ENCODE results near the gene PGBD2.
"Not testable (repeated sequence)": the region's sequence is repeated elsewhere in the genome, so short reads cannot be mapped to it uniquely, and the experiment has no call there.

Gene PGBD2

GRCh38 chr1:248927283-248927682 is 21.2 kb downstream of the PGBD2 start:
- DNase-seq (ENCODE audit: low spot score): not testable (repeated sequence)

DNA sequence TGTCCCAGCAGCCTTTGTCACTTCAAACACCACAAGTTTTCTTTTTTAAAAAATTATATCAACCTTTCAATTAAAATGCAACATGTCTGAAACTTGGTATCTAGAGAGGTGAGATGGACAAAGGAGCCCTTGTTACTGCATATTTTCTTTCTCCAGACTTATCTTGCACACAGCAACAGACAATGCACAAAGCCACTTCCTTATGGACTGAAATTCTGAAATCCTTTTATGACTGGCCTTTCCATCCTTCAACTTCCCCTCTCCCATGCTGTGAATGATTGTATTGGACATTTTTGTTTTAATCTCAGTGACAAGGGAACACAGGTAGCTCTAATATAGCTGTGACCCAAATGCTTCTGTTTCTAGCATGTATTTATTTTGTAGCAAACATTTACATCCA is 22.1 kb downstream of the PGBD2 start:
- DNase-seq (ENCODE audit: low spot score): not testable (repeated sequence)

DNA sequence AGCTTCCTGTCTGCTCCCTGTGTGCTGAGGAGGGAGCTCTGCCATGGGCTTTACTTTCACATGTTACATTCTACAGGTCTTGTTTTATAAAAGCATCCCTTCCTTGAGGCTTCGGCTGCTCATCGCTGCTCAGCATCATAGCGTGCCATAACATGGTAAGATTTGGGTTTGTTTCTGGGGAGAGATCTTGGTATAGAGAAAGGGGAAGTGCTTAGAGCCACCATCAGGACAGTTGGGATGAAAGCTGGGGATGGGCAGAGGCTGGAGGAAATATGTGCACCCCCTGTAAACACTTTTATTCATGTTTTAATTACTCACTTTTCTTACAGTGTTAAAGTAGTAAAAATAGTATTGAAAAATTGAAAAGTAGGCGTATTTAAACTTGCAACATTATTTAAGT is 24.0 kb downstream of the PGBD2 start:
- not testable (repeated sequence) for DNase-seq (ENCODE audit: low spot score)

DNA sequence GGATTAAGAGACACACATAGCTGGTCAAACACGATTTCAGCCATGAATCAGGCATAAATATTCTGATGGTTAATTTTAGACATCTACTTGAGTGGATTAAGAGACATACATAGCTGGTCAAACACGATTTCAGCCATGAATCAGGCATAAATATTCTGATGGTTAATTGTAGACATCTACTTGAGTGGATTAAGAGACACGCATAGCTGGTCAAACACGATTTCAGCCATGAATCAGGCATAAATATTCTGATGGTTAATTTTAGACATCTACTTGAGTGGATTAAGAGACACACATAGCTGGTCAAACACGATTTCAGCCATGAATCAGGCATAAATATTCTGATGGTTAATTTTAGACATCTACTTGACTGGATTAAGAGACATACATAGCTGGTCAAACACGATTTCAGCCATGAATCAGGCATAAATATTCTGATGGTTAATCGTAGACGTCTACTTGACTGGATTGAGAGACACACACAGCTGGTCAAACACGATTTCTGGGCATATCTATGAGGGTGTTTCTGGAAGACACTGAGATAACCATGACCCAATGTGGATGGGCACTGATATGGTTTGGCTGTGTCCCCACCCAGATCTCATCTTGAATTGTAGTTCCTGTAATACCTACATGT is 32.3 kb downstream of the PGBD2 start:
- DNase-seq (ENCODE audit: low spot score): not testable (repeated sequence)

DNA sequence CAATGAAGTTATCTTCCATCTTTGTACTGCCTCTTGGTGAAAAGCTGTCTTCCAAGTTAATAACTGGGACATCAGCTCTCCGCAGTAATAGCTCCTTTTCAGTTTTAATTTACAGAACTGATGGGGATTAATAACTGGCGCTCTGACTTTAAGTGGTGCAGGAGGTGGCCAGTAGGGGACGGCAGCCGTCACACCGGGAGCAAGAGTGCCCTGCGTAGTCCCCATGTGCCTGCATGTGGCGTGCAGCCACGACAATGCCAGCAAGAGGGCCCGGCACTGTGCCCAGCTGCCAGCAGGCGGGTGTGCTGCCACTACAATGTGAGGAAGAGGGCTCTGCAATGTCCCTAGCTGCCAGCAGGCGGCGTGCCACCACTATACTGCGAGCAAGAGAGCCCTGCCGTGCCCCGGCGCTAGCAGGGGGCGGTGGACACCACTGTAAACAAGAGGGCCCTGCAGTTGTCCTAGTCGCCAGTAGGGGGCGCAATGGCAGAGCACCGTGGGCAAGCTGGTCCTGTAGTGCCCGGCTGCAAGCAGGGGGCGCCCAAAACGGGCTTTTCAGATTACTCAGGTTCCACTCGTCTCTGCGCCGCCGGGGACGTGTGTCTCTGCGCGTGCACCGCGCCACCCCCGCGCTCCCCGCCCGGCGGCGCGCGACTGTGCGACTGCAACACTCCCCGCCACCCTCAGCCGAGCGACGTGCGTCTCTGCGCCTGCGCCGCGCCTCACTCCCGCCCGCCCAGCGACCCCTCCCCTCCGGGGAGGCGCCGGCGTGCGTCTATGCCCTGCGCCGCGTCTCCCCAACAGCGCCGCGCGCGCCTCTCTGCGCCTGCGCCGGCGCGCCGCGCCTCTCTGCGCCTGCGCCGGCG is 38.3 kb downstream of the PGBD2 start:
- not testable (repeated sequence) for DNase-seq (ENCODE audit: low spot score)

DNA sequence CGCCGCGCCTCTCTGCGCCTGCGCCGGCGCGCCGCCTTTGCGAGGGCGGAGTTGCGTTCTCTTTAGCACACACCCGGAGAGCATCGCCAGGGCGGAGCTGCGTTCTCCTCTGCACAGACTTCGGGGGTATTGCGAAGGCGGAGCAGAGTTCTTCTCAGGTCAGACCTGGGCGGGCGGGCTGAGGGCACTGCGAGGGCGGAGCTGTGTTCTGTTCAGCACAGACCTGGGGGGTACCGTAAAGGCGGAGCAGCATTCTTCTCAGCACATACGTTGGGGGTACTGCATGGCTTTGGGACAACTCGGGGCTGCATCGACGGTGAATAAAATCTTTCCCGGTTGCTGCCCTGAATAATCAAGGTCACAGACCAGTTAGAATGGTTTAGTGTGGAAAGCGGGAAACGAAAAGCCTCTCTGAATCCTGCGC is 39.0 kb downstream of the PGBD2 start:
- DNase-seq (ENCODE audit: low spot score): not testable (repeated sequence)

DNA sequence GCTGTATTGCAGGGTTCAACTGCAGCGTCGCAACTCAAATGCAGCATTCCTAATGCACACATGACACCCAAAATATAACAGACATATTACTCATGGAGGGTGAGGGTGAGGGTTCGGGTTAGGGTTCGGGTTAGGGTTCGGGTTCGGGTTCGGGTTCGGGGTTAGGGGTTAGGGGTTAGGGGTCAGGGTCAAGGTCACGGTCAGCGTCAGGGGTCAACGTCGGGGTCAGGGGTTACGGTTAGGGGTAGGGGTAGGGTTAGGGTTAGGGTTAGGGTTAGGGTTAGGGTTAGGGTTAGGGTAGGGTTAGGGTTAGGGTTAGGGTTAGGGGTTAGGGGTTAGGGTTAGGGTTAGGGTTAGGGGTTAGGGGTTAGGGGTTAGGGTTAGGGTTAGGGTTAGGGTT is 39.4 kb downstream of the PGBD2 start:
- DNase-seq (ENCODE audit: low spot score): not testable (repeated sequence)

- not testable (repeated sequence) for DNase-seq (ENCODE audit: low spot score)
These were observed 39.9 kb downstream of the PGBD2 start for GRCh38 chr1:248945856-248946416.
